Hematopoietic multipotent progenitor cell treated with erythropoietin and hydrocortisone succinate and interleukin-3 and kit ligand, for 8 days (in vitro differentiated cells): ENCODE data around the gene ZNF133.
"Not testable (repeated sequence)": the region's sequence is repeated elsewhere in the genome, so short reads cannot be mapped to it uniquely, and the experiment has no call there.

Experiments used
- DNase-seq: peaks from one replicate; pipeline ENCODE4 v3.0.0-alpha.2; 2015

Gene ZNF133

GRCh38 chr20:18287915-18288748 is at the start of gene ZNF133:
TSS of gene ZNF133 (plus strand) at chr20:18288527. CDS start at chr20:18305687, 17,160 bp downstream.
- peak; percentile 93 for DNase-seq

- no peak for DNase-seq
Measured at GRCh38 chr20:18240997-18241396, 47.3 kb upstream of the ZNF133 start.

- DNase-seq, result no peak
Measured at GRCh38 chr20:18243802-18244201, 44.5 kb upstream of the ZNF133 start.

GRCh38 chr20:18248545-18248944 is 39.8 kb upstream of the ZNF133 start:
- DNase-seq, result not testable (repeated sequence)

- DNase-seq, result no peak
Measured at GRCh38 chr20:18250217-18250616, 38.1 kb upstream of the ZNF133 start.

GRCh38 chr20:18252597-18253451 is 35.5 kb upstream of the ZNF133 start:
- DNase-seq, result no peak

GRCh38 chr20:18254615-18255014 is 33.7 kb upstream of the ZNF133 start:
- no peak for DNase-seq

- no peak for DNase-seq
Measured at GRCh38 chr20:18255526-18255925, 32.8 kb upstream of the ZNF133 start.

- DNase-seq, result peak; percentile 95
Measured at GRCh38 chr20:18256440-18257090, 31.8 kb upstream of the ZNF133 start.

- DNase-seq, result peak; percentile 39
Measured at GRCh38 chr20:18258126-18258860, 30.0 kb upstream of the ZNF133 start.

GRCh38 chr20:18259730-18260129 is 28.6 kb upstream of the ZNF133 start:
- DNase-seq, result no peak

GRCh38 chr20:18263723-18264122 is 24.6 kb upstream of the ZNF133 start:
- no peak for DNase-seq

- no peak for DNase-seq
Measured at GRCh38 chr20:18265441-18265840, 22.9 kb upstream of the ZNF133 start.

GRCh38 chr20:18266282-18266681 is 22.0 kb upstream of the ZNF133 start:
- no peak for DNase-seq

GRCh38 chr20:18267815-18268214 is 20.5 kb upstream of the ZNF133 start:
- DNase-seq, result no peak

- DNase-seq, result no peak
Measured at GRCh38 chr20:18271160-18271559, 17.2 kb upstream of the ZNF133 start.

- peak; percentile 36 for DNase-seq
Measured at GRCh38 chr20:18272451-18272850, 15.9 kb upstream of the ZNF133 start.

- no peak for DNase-seq
Measured at GRCh38 chr20:18273738-18274137, 14.6 kb upstream of the ZNF133 start.

- DNase-seq, result not testable (repeated sequence)
Measured at GRCh38 chr20:18275960-18276359, 12.4 kb upstream of the ZNF133 start.

GRCh38 chr20:18276821-18277220 is 11.5 kb upstream of the ZNF133 start:
- DNase-seq, result peak; percentile 80

GRCh38 chr20:18279242-18279641 is 9.1 kb upstream of the ZNF133 start:
- DNase-seq, result no peak

- no peak for DNase-seq
Measured at GRCh38 chr20:18284805-18285533, 3.4 kb upstream of the ZNF133 start.
